ENCODE data around the gene NGF. TPM values are rescaled to one million over a fixed set of nuclear protein-coding genes. Genes with fewer than 3 reads are reported as not detected.
"Not testable (repeated sequence)": the region's sequence is repeated elsewhere in the genome, so short reads cannot be mapped to it uniquely, and the experiment has no call there.

The NGF gene
- total RNA-seq, 1 experiment from 2014 or later, result 6.0 TPM

GRCh38 chr1:115312742-115313141 lies 25.3 kb downstream of the NGF start:
- Histone ChIP-seq H3K4me1 (replicated peaks) (peaks cover 24% of the 10 kb centered on the region), H3K27ac (no peak overlapping the region)

GRCh38 chr1:115311474-115311989 lies 26.5 kb downstream of the NGF start:
- Histone ChIP-seq H3K36me3 (no peaks in the 10 kb centered on the region), H3K4me3 (no peak overlapping the region), H3K27ac (no peak overlapping the region), H3K4me1 (replicated peaks) (peaks cover 18% of the 10 kb centered on the region), H3K9me3 (replicated peaks) (no peaks in the 10 kb centered on the region), H3K27me3 (replicated peaks) (no peaks in the 10 kb centered on the region)
- no peak for DNase-seq (ENCODE audit: low read depth in 1 of 2, low spot score in 2 of 2)

More at GRCh38 chr1:115312742-115313141, 25.3 kb downstream of the NGF start:
- Histone ChIP-seq H3K4me3 (no peak overlapping the region), H3K36me3 (no peaks in the 10 kb centered on the region), H3K27me3 (replicated peaks) (no peaks in the 10 kb centered on the region), H3K9me3 (replicated peaks) (no peaks in the 10 kb centered on the region)
- DNase-seq (ENCODE audit: low read depth in 1 of 2, low spot score in 2 of 2), result no peak

- H3K4me1 ChIP-seq (replicated peaks), result peaks cover 25% of the 10 kb centered on the region
These were observed 27.2 kb downstream of the NGF start for GRCh38 chr1:115310581-115311473.

GRCh38 chr1:115309504-115309903 lies 28.5 kb downstream of the NGF start:
- not testable (repeated sequence) for H3K27ac ChIP-seq; DNase-seq (ENCODE audit: low read depth in 1 of 2, low spot score in 2 of 2); H3K27me3 ChIP-seq (replicated peaks); H3K9me3 ChIP-seq (replicated peaks); H3K36me3 ChIP-seq; H3K4me3 ChIP-seq
- H3K4me1 ChIP-seq (replicated peaks), result peaks cover 15% of the 10 kb centered on the region

More at GRCh38 chr1:115310581-115311473, 27.2 kb downstream of the NGF start:
- Histone ChIP-seq H3K36me3 (no peaks in the 10 kb centered on the region), H3K27ac (no peak overlapping the region), H3K27me3 (replicated peaks) (no peaks in the 10 kb centered on the region), H3K9me3 (replicated peaks) (no peaks in the 10 kb centered on the region), H3K4me3 (no peak overlapping the region)
- DNase-seq (ENCODE audit: low read depth in 1 of 2, low spot score in 2 of 2), result no peak

GRCh38 chr1:115308969-115309368 lies 29.1 kb downstream of the NGF start:
- Histone ChIP-seq H3K27me3 (replicated peaks) (no peaks in the 10 kb centered on the region), H3K4me3 (no peak overlapping the region), H3K4me1 (replicated peaks) (peaks cover 10% of the 10 kb centered on the region), H3K36me3 (no peaks in the 10 kb centered on the region), H3K27ac (no peak overlapping the region), H3K9me3 (replicated peaks) (no peaks in the 10 kb centered on the region)
- DNase-seq (ENCODE audit: low read depth in 1 of 2, low spot score in 2 of 2), result no peak

GRCh38 chr1:115307661-115308060 lies 30.4 kb downstream of the NGF start:
- no peak for DNase-seq (ENCODE audit: low read depth in 1 of 2, low spot score in 2 of 2)
- no peak overlapping the region for H3K27ac ChIP-seq
- H3K27me3 ChIP-seq (replicated peaks), result no peaks in the 10 kb centered on the region
- no peaks in the 10 kb centered on the region for H3K36me3 ChIP-seq
- no peaks in the 10 kb centered on the region for H3K9me3 ChIP-seq (replicated peaks)
- H3K4me1 ChIP-seq (replicated peaks), result peaks cover 14% of the 10 kb centered on the region
- no peak overlapping the region for H3K4me3 ChIP-seq

GRCh38 chr1:115306146-115306545 lies 31.9 kb downstream of the NGF start:
- Histone ChIP-seq H3K27me3 (replicated peaks) (no peaks in the 10 kb centered on the region), H3K27ac (no peak overlapping the region), H3K4me1 (replicated peaks) (peaks cover 29% of the 10 kb centered on the region), H3K4me3 (no peak overlapping the region), H3K9me3 (replicated peaks) (no peaks in the 10 kb centered on the region), H3K36me3 (no peaks in the 10 kb centered on the region)
- DNase-seq (ENCODE audit: low read depth in 1 of 2, low spot score in 2 of 2), result no peak

- no peak overlapping the region for H3K4me3 ChIP-seq
- no peaks in the 10 kb centered on the region for H3K27me3 ChIP-seq (replicated peaks)
- H3K4me1 ChIP-seq (replicated peaks), result peaks cover 56% of the 10 kb centered on the region
- no peaks in the 10 kb centered on the region for H3K9me3 ChIP-seq (replicated peaks)
- no peak for DNase-seq (ENCODE audit: low read depth in 1 of 2, low spot score in 2 of 2)
- H3K27ac ChIP-seq, result no peak overlapping the region
- H3K36me3 ChIP-seq, result no peaks in the 10 kb centered on the region
These were observed 34.7 kb downstream of the NGF start for GRCh38 chr1:115303364-115303763.

GRCh38 chr1:115302390-115302961 lies 35.6 kb downstream of the NGF start:
- Histone ChIP-seq H3K27me3 (replicated peaks) (no peaks in the 10 kb centered on the region), H3K36me3 (no peaks in the 10 kb centered on the region), H3K4me1 (replicated peaks) (peaks cover 60% of the 10 kb centered on the region), H3K9me3 (replicated peaks) (no peaks in the 10 kb centered on the region), H3K4me3 (no peak overlapping the region), H3K27ac (peak overlapping the region; percentile 71)
- peak; percentile 69 to 88 for DNase-seq (ENCODE audit: low read depth in 1 of 2, low spot score in 2 of 2)

- H3K27ac ChIP-seq, result peak overlapping the region; percentile 71; the same call in 1 of the 2 replicates
- H3K4me1 ChIP-seq (replicated peaks), result peaks cover 60% of the 10 kb centered on the region
- H3K36me3 ChIP-seq, result no peaks in the 10 kb centered on the region
- no peak for DNase-seq (ENCODE audit: low read depth in 1 of 2, low spot score in 2 of 2)
- no peaks in the 10 kb centered on the region for H3K9me3 ChIP-seq (replicated peaks)
- no peaks in the 10 kb centered on the region for H3K27me3 ChIP-seq (replicated peaks)
- no peak overlapping the region for H3K4me3 ChIP-seq
These were observed 36.5 kb downstream of the NGF start for GRCh38 chr1:115301438-115302020.

- Histone ChIP-seq H3K27me3 (replicated peaks) (no peaks in the 10 kb centered on the region), H3K4me3 (no peak overlapping the region), H3K4me1 (replicated peaks) (peaks cover 51% of the 10 kb centered on the region), H3K36me3 (no peaks in the 10 kb centered on the region), H3K27ac (peak overlapping the region; percentile 45), H3K9me3 (replicated peaks) (no peaks in the 10 kb centered on the region)
- DNase-seq (ENCODE audit: low read depth in 1 of 2, low spot score in 2 of 2), result peak in 1 of 2 experiments; percentile 70
These were observed 37.8 kb downstream of the NGF start for GRCh38 chr1:115300087-115300876.

GRCh38 chr1:115299266-115299665 lies 38.8 kb downstream of the NGF start:
- Histone ChIP-seq H3K27me3 (replicated peaks) (no peaks in the 10 kb centered on the region), H3K4me1 (replicated peaks) (peaks cover 51% of the 10 kb centered on the region), H3K9me3 (replicated peaks) (no peaks in the 10 kb centered on the region), H3K4me3 (no peak overlapping the region), H3K27ac (peak overlapping the region; percentile 45; the same call in 1 of the 2 replicates), H3K36me3 (peaks cover 3% of the 10 kb centered on the region; the same call in 1 of the 2 replicates)
- no peak for DNase-seq (ENCODE audit: low read depth in 1 of 2, low spot score in 2 of 2)

- Histone ChIP-seq H3K27me3 (replicated peaks) (no peaks in the 10 kb centered on the region), H3K4me1 (replicated peaks) (peaks cover 39% of the 10 kb centered on the region), H3K4me3 (no peak overlapping the region), H3K36me3 (peaks cover 3% of the 10 kb centered on the region; the same call in 1 of the 2 replicates), H3K27ac (no peak overlapping the region), H3K9me3 (replicated peaks) (no peaks in the 10 kb centered on the region)
- no peak for DNase-seq (ENCODE audit: low read depth in 1 of 2, low spot score in 2 of 2)
These were observed 41.1 kb downstream of the NGF start for GRCh38 chr1:115296981-115297380.

All from SJSA1 (cell line).